Activated B cell treated with CpG ODN at 0.5 μM for 24 hours (primary cell): Measurements from ENCODE around the gene CAPZA1. TPM values are rescaled to one million over a fixed set of nuclear protein-coding genes. Genes with fewer than 3 reads are reported as not detected.

Source experiments
- ATAC-seq: fragments of 200-7000 bp; cut with Tn5 transposase; one replicate; pipeline ENCODE4 v1.10.0; 2021; ENCODE audit warnings: low read depth, mild to moderate bottlenecking, moderate library complexity
- CTCF ChIA-PET: fragments of 350-600 bp; sonication (Branson Sonifier 250); formaldehyde crosslinking; loops from one replicate; lab custom pipeline; 2021; ENCODE audit warnings: antibody characterized with exemption; lab: Charles Lee
- POLR2A ChIA-PET: fragments of 350-600 bp; sonication (Branson Sonifier 250); formaldehyde crosslinking; loops from one replicate; lab custom pipeline; 2021; ENCODE audit warnings: antibody characterized with exemption; lab: Charles Lee
- DNase-seq: peaks from one replicate; pipeline ENCODE4 v3.0.0; 2022
- H3K27ac Mint-ChIP-seq: one replicate; pipeline ENCODE4 v1.8.0; 2020; ENCODE audit warnings: mixed read lengths
- H3K27me3 Mint-ChIP-seq: one replicate; pipeline ENCODE4 v1.8.0; 2021; ENCODE audit warnings: mixed read lengths
- H3K36me3 Mint-ChIP-seq: one replicate; pipeline ENCODE4 v1.8.0; 2021; ENCODE audit warnings: low read depth, mixed read lengths
- H3K4me1 Mint-ChIP-seq: one replicate; pipeline ENCODE4 v1.8.0; 2021; ENCODE audit warnings: mixed read lengths
- H3K4me3 Mint-ChIP-seq: one replicate; pipeline ENCODE4 v1.8.0; 2020; ENCODE audit warnings: mild to moderate bottlenecking, mixed read lengths
- H3K9me3 Mint-ChIP-seq: one replicate; pipeline ENCODE4 v1.8.0; 2020; ENCODE audit warnings: mixed read lengths
- CTCF ChIP-seq: fragments of 200-600 bp; IDR thresholded peaks from one replicate; pipeline ENCODE4 v1.8.0; 2022; ENCODE audit warnings: antibody characterized with exemption, mild to moderate bottlenecking
- intact Hi-C: fragments of 100-400 bp; cut with micrococcal nuclease; formaldehyde crosslinking; loops from one replicate; pipeline ENCODE4 v1.15.1; 2024
- total RNA-seq: library from RNA; stranded (reverse); gene quantifications from 2 replicates; pipeline ENCODE4 v1.2.3, GENCODE V29; 2022

The CAPZA1 gene
- total RNA-seq, 1 donor from 2014 or later, result 227 TPM

DNA sequence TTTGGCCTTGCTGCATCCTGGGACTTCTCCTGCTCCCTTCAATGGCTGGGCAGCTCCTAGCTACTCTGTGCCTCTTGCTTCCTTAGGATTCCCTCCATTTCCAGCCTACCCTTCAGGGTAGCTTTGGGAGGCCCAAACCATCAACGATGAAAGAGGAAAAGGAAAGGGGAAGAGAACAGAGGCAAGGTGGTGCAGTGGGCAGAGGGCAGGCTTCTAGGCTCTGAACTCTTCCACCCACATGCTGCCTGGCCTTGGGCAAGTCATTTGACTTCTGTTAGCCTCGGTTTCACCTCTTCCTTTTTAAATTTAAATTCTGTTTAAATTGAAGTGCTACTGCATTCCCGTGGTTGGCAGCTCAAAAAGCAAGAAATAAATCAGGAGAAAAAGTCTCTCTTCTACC lies 101.2 kb downstream of the CAPZA1 start:
- POLR2A ChIA-PET, result no interaction called here
- Mint-ChIP-seq H3K9me3 (no peaks in the 10 kb centered on the region), H3K36me3 (no peaks in the 10 kb centered on the region), H3K27me3 (peaks cover 29% of the 10 kb centered on the region), H3K4me1 (peaks cover 25% of the 10 kb centered on the region), H3K27ac (no peak overlapping the region), H3K4me3 (no peak overlapping the region)
- CTCF ChIA-PET, result interaction anchor here (6.5 kb wide), 1 partner anchor 84 kb away, joined by 59 read pairs; no protein-coding TSS in a partner anchor
- TF ChIP-seq CTCF, result no peak
- DNase-seq, result no peak
- intact Hi-C loops, result no loop called here
- no peak for ATAC-seq

Other genes starting within 250 kb of the CAPZA1 start
- 11.7 and 14.1 TPM in 2 replicates for gene CTTNBP2NL, start 223.6 kb upstream of the CAPZA1 start, total RNA-seq
- 1.0 and 1.4 TPM in 2 replicates for gene WNT2B, start 110.9 kb upstream of the CAPZA1 start, total RNA-seq
- gene ST7L, start 691 bp upstream of the CAPZA1 start, total RNA-seq, result 12.4 and 13.8 TPM in 2 replicates
- 33.3 and 36.4 TPM in 2 replicates for gene MOV10, start 54.8 kb downstream of the CAPZA1 start, total RNA-seq
- 11.5 and 13.5 TPM in 2 replicates for gene RHOC, start 87.3 kb downstream of the CAPZA1 start, total RNA-seq
- 0.46 and 0.75 TPM in 2 replicates for gene PPM1J, start 95.5 kb downstream of the CAPZA1 start, total RNA-seq